ENCODE data around the gene DRG2. TPM values are rescaled to one million over a fixed set of nuclear protein-coding genes. Genes with fewer than 3 reads are reported as not detected.

DRG2 gene
- total RNA-seq, 4 donors from 2014 or later: 27.4 to 43.7 (median 33.9) TPM

- no peak overlapping the region for H3K4me3 ChIP-seq
Measured at GRCh38 chr17:18143044-18143936, 55.5 kb downstream of the DRG2 start.

GRCh38 chr17:18144261-18144660 lies 56.5 kb downstream of the DRG2 start:
- Histone ChIP-seq H3K27ac (no peak overlapping the region), H3K4me1 (peaks cover 0 to 9% (median 0%) of the 10 kb centered on the region in 3 donors), H3K9me3 (no peaks in the 10 kb centered on the region), H3K36me3 (peaks cover 0 to 1% of the 10 kb centered on the region in 2 donors), H3K4me3 (no peak overlapping the region), H3K27me3 (peaks cover 32% of the 10 kb centered on the region)
- TF ChIP-seq EP300 (IDR thresholded peaks at IDR 0.05) (no peak), POLR2AphosphoS5 (IDR thresholded peaks at IDR 0.05) (no peak), POLR2A (IDR thresholded peaks at IDR 0.05) (no peak)
- TF ChIP-seq, protein P1, sequence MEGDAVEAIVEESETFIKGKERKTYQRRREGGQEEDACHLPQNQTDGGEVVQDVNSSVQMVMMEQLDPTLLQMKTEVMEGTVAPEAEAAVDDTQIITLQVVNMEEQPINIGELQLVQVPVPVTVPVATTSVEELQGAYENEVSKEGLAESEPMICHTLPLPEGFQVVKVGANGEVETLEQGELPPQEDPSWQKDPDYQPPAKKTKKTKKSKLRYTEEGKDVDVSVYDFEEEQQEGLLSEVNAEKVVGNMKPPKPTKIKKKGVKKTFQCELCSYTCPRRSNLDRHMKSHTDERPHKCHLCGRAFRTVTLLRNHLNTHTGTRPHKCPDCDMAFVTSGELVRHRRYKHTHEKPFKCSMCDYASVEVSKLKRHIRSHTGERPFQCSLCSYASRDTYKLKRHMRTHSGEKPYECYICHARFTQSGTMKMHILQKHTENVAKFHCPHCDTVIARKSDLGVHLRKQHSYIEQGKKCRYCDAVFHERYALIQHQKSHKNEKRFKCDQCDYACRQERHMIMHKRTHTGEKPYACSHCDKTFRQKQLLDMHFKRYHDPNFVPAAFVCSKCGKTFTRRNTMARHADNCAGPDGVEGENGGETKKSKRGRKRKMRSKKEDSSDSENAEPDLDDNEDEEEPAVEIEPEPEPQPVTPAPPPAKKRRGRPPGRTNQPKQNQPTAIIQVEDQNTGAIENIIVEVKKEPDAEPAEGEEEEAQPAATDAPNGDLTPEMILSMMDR (IDR thresholded peaks at IDR 0.05): no peak
- no CpG with 5 or more reads among the region's 4 CpGs for WGBS, 2 donors (ENCODE audit: low coverage in 1 of 2)
- no peak for ATAC-seq

More at GRCh38 chr17:18143044-18143936, 55.5 kb downstream of the DRG2 start:
- Histone ChIP-seq H3K9me3 (no peaks in the 10 kb centered on the region), H3K27ac (no peak overlapping the region), H3K4me1 (peaks cover 0 to 9% (median 0%) of the 10 kb centered on the region in 3 donors), H3K36me3 (no peaks in the 10 kb centered on the region), H3K27me3 (peaks cover 32% of the 10 kb centered on the region)
- WGBS, 2 donors (ENCODE audit: low coverage in 1 of 2): 40% methylated on average over 1 of the region's 18 CpGs; no CpG with 5 or more reads in 1 of the 2 donors
- TF ChIP-seq POLR2A (IDR thresholded peaks at IDR 0.05) (no peak), EP300 (IDR thresholded peaks at IDR 0.05) (no peak), POLR2AphosphoS5 (IDR thresholded peaks at IDR 0.05) (no peak)
- TF ChIP-seq, protein P1 (IDR thresholded peaks at IDR 0.05): no peak
- ATAC-seq: no peak

GRCh38 chr17:18144855-18145254 lies 57.1 kb downstream of the DRG2 start:
- Histone ChIP-seq H3K27ac (no peak overlapping the region), H3K4me3 (no peak overlapping the region), H3K27me3 (peaks cover 32% of the 10 kb centered on the region), H3K36me3 (peaks cover 0 to 3% of the 10 kb centered on the region in 2 donors), H3K4me1 (peaks cover 0 to 9% (median 0%) of the 10 kb centered on the region in 3 donors), H3K9me3 (no peaks in the 10 kb centered on the region)
- 88 to 100% methylated on average over 1 of the region's 1 CpG for WGBS, 2 donors (ENCODE audit: low coverage in 1 of 2)
- TF ChIP-seq POLR2AphosphoS5 (IDR thresholded peaks at IDR 0.05): no peak
- no peak for TF ChIP-seq EP300 (IDR thresholded peaks at IDR 0.05)
- no peak for ATAC-seq

DNA sequence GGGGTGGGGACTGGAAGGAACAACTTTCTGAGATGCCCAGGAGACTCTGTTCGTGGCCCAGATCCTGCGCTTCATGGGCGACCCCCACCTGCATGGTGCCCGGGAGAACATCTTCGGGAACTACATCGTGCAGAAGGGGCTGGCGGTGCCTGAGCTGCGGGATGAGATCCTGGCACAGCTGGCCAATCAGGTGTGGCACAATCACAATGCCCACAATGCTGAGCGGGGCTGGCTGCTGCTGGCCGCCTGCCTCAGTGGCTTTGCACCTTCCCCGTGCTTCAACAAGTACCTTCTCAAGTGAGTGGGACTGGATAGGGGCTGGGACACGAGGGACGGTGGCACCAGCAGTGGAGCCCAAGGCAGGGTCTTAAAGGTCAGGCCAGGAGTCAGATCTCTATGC lies 58.1 kb downstream of the DRG2 start:
- no peak for ATAC-seq
- peaks cover 32% of the 10 kb centered on the region for H3K27me3 ChIP-seq
- H3K27ac ChIP-seq: no peak overlapping the region
- no peak overlapping the region for H3K4me3 ChIP-seq
- TF ChIP-seq POLR2AphosphoS5 (IDR thresholded peaks at IDR 0.05): no peak
- TF ChIP-seq, protein P1 (IDR thresholded peaks at IDR 0.05): no peak
- no peak for TF ChIP-seq EP300 (IDR thresholded peaks at IDR 0.05)
- no peak for TF ChIP-seq POLR2A (IDR thresholded peaks at IDR 0.05)
- 85% methylated on average over 8 of the region's 13 CpGs; no CpG with 5 or more reads in 1 of the 2 donors for WGBS, 2 donors (ENCODE audit: low coverage in 1 of 2)
- no peaks in the 10 kb centered on the region for H3K9me3 ChIP-seq
- peaks cover 0 to 8% (median 0%) of the 10 kb centered on the region in 3 donors for H3K4me1 ChIP-seq
- peaks cover 0 to 6% of the 10 kb centered on the region in 2 donors for H3K36me3 ChIP-seq

GRCh38 chr17:18146259-18146658 lies 58.5 kb downstream of the DRG2 start:
- Histone ChIP-seq H3K27me3 (peaks cover 32% of the 10 kb centered on the region), H3K9me3 (no peaks in the 10 kb centered on the region), H3K36me3 (peaks cover 0 to 8% of the 10 kb centered on the region in 2 donors), H3K27ac (no peak overlapping the region), H3K4me3 (no peak overlapping the region), H3K4me1 (peaks cover 0 to 4% (median 0%) of the 10 kb centered on the region in 3 donors)
- ATAC-seq: no peak
- WGBS, 2 donors (ENCODE audit: low coverage in 1 of 2): 75 to 90% methylated on average over 1 of the region's 2 CpGs
- TF ChIP-seq POLR2A (IDR thresholded peaks at IDR 0.05): no peak
- no peak for TF ChIP-seq POLR2AphosphoS5 (IDR thresholded peaks at IDR 0.05)
- TF ChIP-seq, protein P1 (IDR thresholded peaks at IDR 0.05): no peak
- no peak for TF ChIP-seq EP300 (IDR thresholded peaks at IDR 0.05)
